ENCODE measurements around the gene RECQL. TPM values are rescaled to one million over a fixed set of nuclear protein-coding genes. Genes with fewer than 3 reads are reported as not detected.

RECQL gene
- total RNA-seq, 1 experiment from 2014 or later, result 42.3 TPM

DNA sequence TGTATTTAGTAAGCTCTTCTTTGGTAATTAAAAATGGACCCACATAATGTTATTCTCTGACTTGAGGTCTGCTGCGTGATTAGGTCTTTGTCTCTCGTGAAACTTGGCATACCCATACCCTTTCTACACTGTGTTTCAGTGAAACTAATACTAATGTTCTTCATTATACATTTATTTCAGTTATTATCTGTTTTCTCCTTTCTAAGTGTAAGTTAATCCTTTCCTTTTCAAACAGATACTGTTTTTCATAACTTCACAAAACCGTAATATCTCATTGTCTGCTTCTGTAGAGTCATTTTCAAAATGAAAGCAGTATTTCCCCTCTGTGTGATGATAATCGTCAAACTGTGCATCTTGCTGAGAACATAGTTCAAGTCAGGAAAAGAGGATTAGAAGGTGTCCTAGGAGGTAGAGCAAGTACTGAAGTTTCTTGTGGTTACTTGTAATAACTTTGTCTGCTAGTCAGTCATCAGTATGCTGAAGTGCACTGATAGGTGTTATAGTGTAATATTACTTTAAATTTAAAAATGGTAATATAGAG is 48.1 kb downstream of the RECQL start:
- no peaks in the 10 kb centered on the region for H3K27me3 ChIP-seq (ENCODE audit: control insufficient read depth, insufficient read depth, low read length)
- intact Hi-C loops (cut with micrococcal nuclease; ENCODE audit: unreplicated experiment) (no loop called here), in situ Hi-C loops (cut with HindIII; ENCODE audit: low pct_unique_long_range_greater_than_20kb, low sequenced_read_pairs) (no loop called here)
- no peaks in the 10 kb centered on the region for H3K36me3 ChIP-seq (ENCODE audit: control insufficient read depth, insufficient read depth, low read length)
- H3K4me1 ChIP-seq (ENCODE audit: control insufficient read depth, insufficient read depth, low read length), result no peaks in the 10 kb centered on the region
- no peak for ATAC-seq
- no peak overlapping the region for H3K27ac ChIP-seq (ENCODE audit: low read length)
- ChIA-PET CTCF (no interaction called here), POLR2A (no interaction called here)
- BruUV-seq (replicated peaks), result no TSS peak
- H3K4me3 ChIP-seq (ENCODE audit: low read depth in 2 of 2, low read length in 2 of 2), result no peak overlapping the region
- H3K9me3 ChIP-seq (ENCODE audit: control insufficient read depth, insufficient read depth, low read depth, low read length), result no peaks in the 10 kb centered on the region
- TF ChIP-seq CTCF (IDR thresholded peaks at IDR 0.05), result no peak
- TF ChIP-seq TCF7L2 (IDR thresholded peaks at IDR 0.05; ENCODE audit: low read depth, low read length), result no peak
- TF ChIP-seq SIN3A (IDR thresholded peaks at IDR 0.05; ENCODE audit: borderline replicate concordance, insufficient read depth, low read depth, low read length), result no peak
- no peak for TF ChIP-seq POLR2AphosphoS5 (IDR thresholded peaks at IDR 0.05; ENCODE audit: low read depth, low read length)
- TF ChIP-seq REST (IDR thresholded peaks at IDR 0.05; ENCODE audit: insufficient read depth in 1 of 2, low read depth in 2 of 2, low read length in 1 of 2), result no peak
- no peak for DNase-seq (ENCODE audit: low read depth, low spot score)

DNA sequence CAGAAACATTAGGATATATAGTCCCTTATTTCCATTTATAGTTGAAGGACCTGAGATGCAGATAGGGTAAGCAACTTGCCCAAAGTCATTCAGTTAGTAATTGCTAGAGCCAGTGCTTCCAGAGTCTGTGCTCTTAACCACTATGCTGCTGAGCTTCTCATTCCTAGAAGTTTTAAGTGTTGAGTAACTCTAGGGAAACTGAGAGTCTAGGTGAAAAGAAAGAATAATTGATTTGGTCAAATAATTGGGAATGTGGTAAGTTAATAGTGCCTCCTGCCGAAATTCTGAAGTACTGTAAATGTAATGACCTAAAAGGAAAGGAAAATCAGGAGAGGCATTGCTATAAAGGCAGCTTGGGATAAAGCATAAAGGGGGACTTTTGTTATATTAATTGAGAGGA is 49.9 kb downstream of the RECQL start:
- no peak for DNase-seq (ENCODE audit: low read depth, low spot score)
- no peaks in the 10 kb centered on the region for H3K36me3 ChIP-seq (ENCODE audit: control insufficient read depth, insufficient read depth, low read length)
- no peaks in the 10 kb centered on the region for H3K4me1 ChIP-seq (ENCODE audit: control insufficient read depth, insufficient read depth, low read length)
- H3K9me3 ChIP-seq (ENCODE audit: control insufficient read depth, insufficient read depth, low read depth, low read length), result no peaks in the 10 kb centered on the region
- H3K27me3 ChIP-seq (ENCODE audit: control insufficient read depth, insufficient read depth, low read length), result no peaks in the 10 kb centered on the region
- no peak for ATAC-seq
- no peak; the same call in 1 of the 2 replicates for TF ChIP-seq CTCF (IDR thresholded peaks at IDR 0.05)
- TF ChIP-seq POLR2AphosphoS5 (IDR thresholded peaks at IDR 0.05; ENCODE audit: low read depth, low read length), result no peak
- TF ChIP-seq REST (IDR thresholded peaks at IDR 0.05; ENCODE audit: insufficient read depth in 1 of 2, low read depth in 2 of 2, low read length in 1 of 2), result no peak
- no peak for TF ChIP-seq TCF7L2 (IDR thresholded peaks at IDR 0.05; ENCODE audit: low read depth, low read length)
- no peak for TF ChIP-seq SIN3A (IDR thresholded peaks at IDR 0.05; ENCODE audit: borderline replicate concordance, insufficient read depth, low read depth, low read length)
- BruUV-seq (replicated peaks), result no TSS peak
- H3K27ac ChIP-seq (ENCODE audit: low read length), result no peak overlapping the region
- ChIA-PET CTCF (no interaction called here), POLR2A (no interaction called here)
- no peak overlapping the region for H3K4me3 ChIP-seq (ENCODE audit: low read depth in 2 of 2, low read length in 2 of 2)
- intact Hi-C loops (cut with micrococcal nuclease; ENCODE audit: unreplicated experiment) (no loop called here), in situ Hi-C loops (cut with HindIII; ENCODE audit: low pct_unique_long_range_greater_than_20kb, low sequenced_read_pairs) (no loop called here)
